Aorta (tissue), 5 donors: ENCODE measurements around the gene HOXD13. TPM values are rescaled to one million over a fixed set of nuclear protein-coding genes. Genes with fewer than 3 reads are reported as not detected.

Experiments used
- ATAC-seq: fragments of 200-7000 bp; cut with Tn5 transposase; one replicate; pipeline ENCODE4 v1.9.1; 2022; ENCODE audit warnings: moderate library complexity; ENCODE audit not compliant: low FRiP score
- DNase-seq, 2 donors: peaks; one replicate each; pipeline ENCODE4 v3.0.0-alpha.2; 2020
- H3K27ac ChIP-seq, 2 donors: one replicate each; pipeline ENCODE4 v1.5.1; 2013; ENCODE audit warnings: low read length in 2 of 2, mild to moderate bottlenecking in 2 of 2, moderate library complexity in 2 of 2, control low read depth in 1 of 2, inconsistent platforms in 1 of 2, low read depth in 1 of 2
- H3K27me3 ChIP-seq, 2 donors: one replicate each; pipeline ENCODE4 v1.6.1; 2013; ENCODE audit warnings: control low read depth in 1 of 2, low read length in 1 of 2, mild to moderate bottlenecking in 1 of 2, moderate library complexity in 1 of 2; ENCODE audit not compliant: insufficient read depth in 2 of 2, control insufficient read depth in 1 of 2
- H3K36me3 ChIP-seq, 2 donors: one replicate each; pipeline ENCODE4 v1.6.1; 2013; ENCODE audit warnings: control low read depth in 1 of 2, low read length in 1 of 2, mild to moderate bottlenecking in 1 of 2; ENCODE audit not compliant: insufficient read depth in 2 of 2, control insufficient read depth in 1 of 2
- H3K4me1 ChIP-seq, 2 donors: one replicate each; pipeline ENCODE4 v1.6.1; 2013; ENCODE audit warnings: low read length in 2 of 2, control low read depth in 1 of 2, mild to moderate bottlenecking in 1 of 2, moderate library complexity in 1 of 2; ENCODE audit not compliant: insufficient read depth in 2 of 2, control insufficient read depth in 1 of 2
- H3K4me3 ChIP-seq, 2 donors: one replicate each; pipeline ENCODE4 v1.5.1; 2013; ENCODE audit warnings: low read length in 2 of 2, control low read depth in 1 of 2, mild to moderate bottlenecking in 1 of 2
- H3K9me3 ChIP-seq: one replicate; pipeline ENCODE4 v1.6.1; 2013; ENCODE audit warnings: mild to moderate bottlenecking, low read length; ENCODE audit not compliant: control insufficient read depth
- WGBS, 2 donors: extraction: QIAGEN DNeasy Blood & Tissue Kit; methylation state at CpG; one replicate each; pipeline ENCODE4 v1.1.7; 2013; 5-methylcytosine and 5-hydroxymethylcytosine counted together
- intact Hi-C, 2 donors: fragments of 100-400 bp; cut with DNase I; formaldehyde crosslinking; loops; one replicate each; pipeline versions ENCODE4 v1.14.2 to v1.15.0; 2022
- polyA plus RNA-seq, 2 donors: library from polyadenylated mRNA; stranded (reverse); fragments of 200-250 nt; gene quantifications; one replicate each; pipeline ENCODE4 v1.2.3, GENCODE V29; 2013
- total RNA-seq, 2 donors: library from RNA; stranded (reverse); fragmentation: NEBNext Ultra II Directional; extraction: Animal tissue kit (Norgen Biotek cat#: 25700); gene quantifications; one replicate each; pipeline ENCODE4 v1.2.1, GENCODE V29; 2021
- donor health status: healthy with polysubstance abuse.
- donor health status: Bipolar disorder and iron deficiency.
- donor health status: DM: no; HTN: no; CAD: no.
- donor health status: DM: no; HTN: no; CAD: no.
- donor health status: DM: yes; HTN: yes; CAD: no.

HOXD13 gene
- total and polyA plus RNA-seq, 4 donors: not detected

GRCh38 chr2:176130957-176131847, 38.7 kb downstream of the HOXD13 start:
- Histone ChIP-seq H3K4me1 (no peaks in the 10 kb centered on the region), H3K9me3 (no peaks in the 10 kb centered on the region), H3K4me3 (peak overlapping the region in 1 of 2 donors; percentile 83), H3K36me3 (no peaks in the 10 kb centered on the region), H3K27me3 (no peaks in the 10 kb centered on the region), H3K27ac (no peak overlapping the region)
- WGBS, 2 donors: 50 to 69% methylated on average over 15 of the region's 15 CpGs
- intact Hi-C loops: no loop called here
- ATAC-seq (no peak), DNase-seq (no peak)

GRCh38 chr2:176131848-176132158, 39.3 kb downstream of the HOXD13 start:
- H3K27me3 ChIP-seq: no peaks in the 10 kb centered on the region
- H3K36me3 ChIP-seq: no peaks in the 10 kb centered on the region
- H3K4me3 ChIP-seq: no peak overlapping the region
- DNase-seq: no peak
- no peak for ATAC-seq
- no peaks in the 10 kb centered on the region for H3K9me3 ChIP-seq
- intact Hi-C loops: no loop called here
- WGBS, 2 donors: 71 to 91% methylated on average over 4 of the region's 4 CpGs
- no peaks in the 10 kb centered on the region for H3K4me1 ChIP-seq
- H3K27ac ChIP-seq: no peak overlapping the region

- Histone ChIP-seq H3K4me1 (no peaks in the 10 kb centered on the region), H3K9me3 (no peaks in the 10 kb centered on the region), H3K27ac (no peak overlapping the region), H3K27me3 (no peaks in the 10 kb centered on the region), H3K36me3 (no peaks in the 10 kb centered on the region), H3K4me3 (no peak overlapping the region)
- no peak for ATAC-seq
- 64 to 88% methylated on average over 33 of the region's 33 CpGs for WGBS, 2 donors
- intact Hi-C loops: no loop called here
- DNase-seq: no peak
Observed at GRCh38 chr2:176132205-176133171, 40.0 kb downstream of the HOXD13 start.

GRCh38 chr2:176133389-176133788, 40.9 kb downstream of the HOXD13 start:
- H3K4me1 ChIP-seq: no peaks in the 10 kb centered on the region
- DNase-seq: peak in 1 of 2 donors; percentile 34
- intact Hi-C loops: no loop called here
- H3K27me3 ChIP-seq: no peaks in the 10 kb centered on the region
- H3K4me3 ChIP-seq: no peak overlapping the region
- ATAC-seq: no peak
- no peaks in the 10 kb centered on the region for H3K9me3 ChIP-seq
- H3K36me3 ChIP-seq: no peaks in the 10 kb centered on the region
- no peak overlapping the region for H3K27ac ChIP-seq

DNA sequence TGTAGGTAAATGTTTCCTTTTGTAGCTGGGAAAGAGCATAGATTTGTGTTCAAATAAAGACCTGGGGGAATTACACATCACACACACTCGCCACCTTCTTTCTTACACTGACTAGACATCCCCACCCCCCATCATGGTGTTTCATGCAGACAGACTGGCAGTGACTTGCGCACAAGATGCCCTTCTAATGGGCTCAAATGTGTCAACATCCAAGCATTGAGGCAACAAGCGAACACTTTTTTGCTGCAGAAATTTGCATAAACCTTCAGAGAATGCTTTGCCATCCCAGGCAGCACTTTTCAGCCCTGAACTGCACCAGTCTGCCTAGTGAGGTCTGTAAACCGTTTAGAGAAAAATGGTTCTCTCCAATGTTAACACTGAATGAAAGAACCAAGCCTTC, 41.5 kb downstream of the HOXD13 start:
- H3K27me3 ChIP-seq: no peaks in the 10 kb centered on the region
- intact Hi-C loops: no loop called here
- DNase-seq (no peak), ATAC-seq (no peak)
- WGBS, 2 donors: 79 to 90% methylated on average over 4 of the region's 4 CpGs
- no peaks in the 10 kb centered on the region for H3K9me3 ChIP-seq
- H3K4me3 ChIP-seq: no peak overlapping the region
- H3K27ac ChIP-seq: no peak overlapping the region
- no peaks in the 10 kb centered on the region for H3K4me1 ChIP-seq
- H3K36me3 ChIP-seq: no peaks in the 10 kb centered on the region

- intact Hi-C loops: loop anchor here in 1 of 2 donors (5.0 kb wide), 1 partner anchor 417 kb away; no protein-coding TSS in a partner anchor
- Histone ChIP-seq H3K27me3 (no peaks in the 10 kb centered on the region), H3K4me3 (no peak overlapping the region), H3K36me3 (no peaks in the 10 kb centered on the region), H3K9me3 (no peaks in the 10 kb centered on the region), H3K27ac (peak overlapping the region in 1 of 2 donors; percentile 4), H3K4me1 (no peaks in the 10 kb centered on the region)
- ATAC-seq (no peak), DNase-seq (no peak)
Observed at GRCh38 chr2:176135035-176135440, 42.5 kb downstream of the HOXD13 start.

GRCh38 chr2:176136374-176137251, 44.1 kb downstream of the HOXD13 start:
- Histone ChIP-seq H3K27ac (peak overlapping the region; percentile 73 to 94), H3K9me3 (no peaks in the 10 kb centered on the region)

DNA sequence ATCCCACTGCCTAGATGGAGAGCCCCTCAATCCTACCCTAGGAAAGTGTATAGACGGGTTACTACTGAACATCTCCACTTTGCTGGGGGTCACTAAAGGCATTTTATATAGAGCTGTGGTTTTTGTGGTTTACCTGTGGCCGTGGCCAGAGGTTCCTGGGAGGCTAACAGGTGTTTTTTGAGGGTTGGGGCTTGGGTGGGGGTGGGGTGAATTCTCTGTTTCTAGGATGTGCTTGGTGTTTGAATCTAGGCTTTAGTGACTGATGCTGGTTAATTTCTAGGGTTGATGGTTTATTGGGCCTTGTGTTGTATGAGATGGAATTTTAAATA, 44.7 kb downstream of the HOXD13 start:
- peak overlapping the region; percentile 84 to 88 for H3K4me3 ChIP-seq
- H3K9me3 ChIP-seq: no peaks in the 10 kb centered on the region
- DNase-seq (no peak), ATAC-seq (no peak)
- H3K27ac ChIP-seq: no peak overlapping the region
- intact Hi-C loops: loop anchor here in 1 of 2 donors (5.0 kb wide), 1 partner anchor 415 kb away; no protein-coding TSS in a partner anchor
- no peaks in the 10 kb centered on the region for H3K27me3 ChIP-seq
- H3K4me1 ChIP-seq: no peaks in the 10 kb centered on the region
- no peaks in the 10 kb centered on the region for H3K36me3 ChIP-seq
- WGBS, 2 donors: 45 to 48% methylated on average over 2 of the region's 2 CpGs

More at GRCh38 chr2:176136374-176137251, 44.1 kb downstream of the HOXD13 start:
- no peaks in the 10 kb centered on the region for H3K27me3 ChIP-seq
- H3K36me3 ChIP-seq: no peaks in the 10 kb centered on the region
- H3K4me3 ChIP-seq: peak overlapping the region; percentile 84 to 88
- intact Hi-C loops: loop anchor here in 1 of 2 donors (5.0 kb wide), 1 partner anchor 416 kb away; no protein-coding TSS in a partner anchor
- H3K4me1 ChIP-seq: no peaks in the 10 kb centered on the region
- ATAC-seq (peak; percentile 50), DNase-seq (peak in 1 of 2 donors; percentile 82)
- WGBS, 2 donors: 1 to 2% methylated on average over 69 to 71 of the region's 71 CpGs
